HepG2 (cell line): Measurements from ENCODE around the gene PSMD2. TPM values are rescaled to one million over a fixed set of nuclear protein-coding genes. Genes with fewer than 3 reads are reported as not detected.

Experiments
- ATAC-seq: fragments of 200-7000 bp; cut with Tn5 transposase; 3 replicates; pipeline ENCODE4 v1.9.1; 2020; ENCODE audit warnings: mild to moderate bottlenecking, moderate library complexity
- BruUV-seq: library from RNA; stranded (reverse); fragments of 400-500 nt; replicated peaks from 2 replicates; lab custom pipeline; 2021; lab: Mats Ljungman, UMichigan
- CTCF ChIA-PET: fragments of 300-600 bp; formaldehyde crosslinking; extraction: SDS; loops from one replicate; lab custom pipeline; 2021; ENCODE audit warnings: low total read pairs, inconsistent platforms, low intra/inter-chr PET ratio; lab: Yijun Ruan, JAX
- POLR2A ChIA-PET: fragments of 350-600 bp; sonication (Branson Sonifier 250); formaldehyde crosslinking; loops from one replicate; lab custom pipeline; 2020; ENCODE audit warnings: antibody characterized with exemption, inconsistent platforms; lab: Yijun Ruan, JAX
- DNase-seq: peaks from one replicate; pipeline ENCODE4 v3.0.0-alpha.2; 2015; ENCODE audit warnings: low spot score
- FAIRE-seq: peaks from 3 replicates; lab custom pipeline; 2011; peaks lifted over from hg19 to GRCh38; lab: Jason Lieb, UNC
- H2AFZ ChIP-seq: one replicate; pipeline ENCODE4 v1.6.1; 2011; ENCODE audit warnings: low read length, inconsistent platforms
- H3K27ac ChIP-seq: fragments of 300-600 bp; 3 replicates; pipeline ENCODE4 v1.8.0; 2011; ENCODE audit warnings: mixed run types, mild to moderate bottlenecking, mixed read lengths, low read length, inconsistent platforms; ENCODE audit not compliant: insufficient read depth; ENCODE audit errors: extremely low read length
- H3K27me3 ChIP-seq, 2 experiments: fragments of 200-600 bp in 1 of 2; 2 replicates in 1 of 2; 3 replicates in 1 of 2; pipeline versions ENCODE4 v1.6.0 to v1.8.0; 2011; ENCODE audit warnings: low read length in 2 of 2, mild to moderate bottlenecking in 2 of 2, moderate library complexity in 2 of 2, inconsistent platforms in 1 of 2; ENCODE audit not compliant: insufficient read depth in 2 of 2, control insufficient read depth in 1 of 2
- H3K36me3 ChIP-seq, 2 experiments: fragments of 200-600 bp in 1 of 2; replicated peaks in 1 of 2; 2 replicates in 1 of 2; 3 replicates in 1 of 2; pipeline versions ENCODE4 v1.5.1 to v1.8.0; 2011; ENCODE audit warnings: low read length in 2 of 2, inconsistent platforms in 1 of 2; ENCODE audit not compliant: insufficient read depth in 2 of 2, control insufficient read depth in 1 of 2
- H3K4me1 ChIP-seq: 2 replicates; pipeline ENCODE4 v1.5.1; 2012; ENCODE audit warnings: low read length, inconsistent platforms; ENCODE audit not compliant: insufficient read depth
- H3K4me2 ChIP-seq: 2 replicates; pipeline ENCODE4 v1.6.0; 2011; ENCODE audit warnings: low read depth, low read length, inconsistent platforms
- H3K4me3 ChIP-seq, 3 experiments: fragments of 200-600 bp in 1 of 3; sonication (generic), shearing (Covaris generic) in 1 of 3; replicated peaks in 1 of 3; 2 replicates each; pipeline ENCODE4 v1.5.1; 2011 to 2016; ENCODE audit warnings: low read length in 3 of 3, inconsistent platforms in 2 of 3, low read depth in 2 of 3, mild to moderate bottlenecking in 2 of 3, control low read depth in 1 of 3, mixed read lengths in 1 of 3; ENCODE audit not compliant: insufficient read depth in 1 of 3
- H3K79me2 ChIP-seq: one replicate; pipeline ENCODE4 v1.6.1; 2011; ENCODE audit warnings: low read length, inconsistent platforms; ENCODE audit not compliant: insufficient read depth
- H3K9ac ChIP-seq: 2 replicates; pipeline ENCODE4 v1.6.0; 2011; ENCODE audit warnings: mild to moderate bottlenecking, low read depth, low read length, inconsistent platforms; ENCODE audit not compliant: insufficient read depth
- H3K9me3 ChIP-seq: 2 replicates; pipeline ENCODE4 v1.5.1; 2012; ENCODE audit warnings: mild to moderate bottlenecking, low read length
- H4K20me1 ChIP-seq: 2 replicates; pipeline ENCODE4 v1.6.0; 2011; ENCODE audit warnings: inconsistent platforms, mild to moderate bottlenecking, low read length, moderate library complexity; ENCODE audit not compliant: insufficient read depth
- ARHGAP35 ChIP-seq: sonication (generic); formaldehyde crosslinking; IDR thresholded peaks from 2 replicates; pipeline ENCODE4 v1.9.0; 2022; ENCODE audit warnings: mild to moderate bottlenecking, inconsistent platforms, moderate library complexity, missing genetic modification reagents, borderline replicate concordance
- ARID5B ChIP-seq: IDR thresholded peaks from 2 replicates; pipeline ENCODE4 v1.4.0; 2020; ENCODE audit warnings: mild to moderate bottlenecking, missing genetic modification reagents
- CBFB ChIP-seq: sonication (generic); formaldehyde crosslinking; IDR thresholded peaks from 2 replicates; pipeline ENCODE4 v1.4.0; 2020; ENCODE audit warnings: missing genetic modification reagents
- DNMT1 ChIP-seq: sonication (generic); formaldehyde crosslinking; IDR thresholded peaks from 2 replicates; pipeline ENCODE4 v1.5.1; 2020; ENCODE audit warnings: mild to moderate bottlenecking, missing genetic modification reagents
- FOXO1 ChIP-seq: sonication (generic); formaldehyde crosslinking; IDR thresholded peaks from 2 replicates; pipeline ENCODE4 v1.4.0; 2020; ENCODE audit warnings: missing genetic modification reagents
- HMG20A ChIP-seq: IDR thresholded peaks from 2 replicates; pipeline ENCODE4 v1.6.1; 2016; ENCODE audit warnings: borderline replicate concordance
- KMT2A ChIP-seq: sonication (generic); formaldehyde crosslinking; IDR thresholded peaks from 2 replicates; pipeline ENCODE4 v1.4.0; 2020; ENCODE audit warnings: missing genetic modification reagents
- MAF1 ChIP-seq: sonication (generic); formaldehyde crosslinking; IDR thresholded peaks from 2 replicates; pipeline ENCODE4 v1.5.0; 2020; ENCODE audit warnings: missing genetic modification reagents, borderline replicate concordance
- MXI1 ChIP-seq: IDR thresholded peaks from 3 replicates; pipeline ENCODE4 v1.6.1; 2012; ENCODE audit warnings: low read depth, low read length, inconsistent platforms, borderline replicate concordance
- NFYC ChIP-seq: IDR thresholded peaks from 2 replicates; pipeline ENCODE4 v1.6.1; 2016; ENCODE audit warnings: missing genetic modification reagents, missing compliant biosample characterization
- RFXAP ChIP-seq: sonication (generic); formaldehyde crosslinking; IDR thresholded peaks from 2 replicates; pipeline ENCODE4 v1.4.0; 2020; ENCODE audit warnings: missing genetic modification reagents, borderline replicate concordance
- TBP ChIP-seq: sonication (generic); formaldehyde crosslinking; IDR thresholded peaks from 2 replicates; pipeline ENCODE4 v1.5.0; 2020; ENCODE audit warnings: missing genetic modification reagents
- ZC3H13 ChIP-seq: sonication (generic); formaldehyde crosslinking; IDR thresholded peaks from 2 replicates; pipeline ENCODE4 v1.8.1; 2023; ENCODE audit warnings: mild to moderate bottlenecking, missing genetic modification reagents, moderate library complexity
- ZNF350 ChIP-seq: sonication (generic); formaldehyde crosslinking; IDR thresholded peaks from 2 replicates; pipeline ENCODE4 v1.4.0; 2020; ENCODE audit warnings: mild to moderate bottlenecking, low read depth, missing genetic modification reagents, borderline replicate concordance
- ZNF607 ChIP-seq: sonication (generic); formaldehyde crosslinking; IDR thresholded peaks from 2 replicates; pipeline ENCODE4 v1.5.1; 2020; ENCODE audit warnings: missing genetic modification reagents, mild to moderate bottlenecking, borderline replicate concordance
- WGBS: methylation state at CpG from one replicate; pipeline ENCODE4 v1.1.6; 2017; ENCODE audit warnings: low lambda C conversion rate; 5-methylcytosine and 5-hydroxymethylcytosine counted together
- in situ Hi-C: cut with HindIII; loops from 2 replicates; pipeline ENCODE4 v1.10.0; 2017; ENCODE audit warnings: low pct_unique_long_range_greater_than_20kb; ENCODE audit not compliant: extremely low pct_ligation_motif_present
- intact Hi-C: fragments of 100-400 bp; cut with micrococcal nuclease; formaldehyde crosslinking; loops from one replicate; pipeline ENCODE4 v1.10.0; 2022; ENCODE audit not compliant: unreplicated experiment
- polyA plus RNA-seq, 8 experiments: library from polyadenylated mRNA; depleted of rRNA in 3 of 8; stranded (reverse) in 7 of 8; unstranded in 1 of 8; fragments of >200 nt; fragmentation: Illumina TruSeq in 4 of 8; extraction: Trizol in 4 of 8; gene quantifications; 2 replicates each; pipeline versions ENCODE4 v1.2.1 to v1.2.3, GENCODE V29; 2011 to 2016; ENCODE audit warnings: low read depth in 4 of 8, missing spikeins in 1 of 8, mixed read lengths in 1 of 8; ENCODE audit not compliant: insufficient read depth in 1 of 8
- total RNA-seq, 5 experiments: library from RNA; depleted of rRNA; stranded (reverse); fragments of >200 nt; fragmentation: Illumina TruSeq; extraction: Trizol; gene quantifications; 2 replicates each; pipeline ENCODE4 v1.2.3, GENCODE V29; 2016; ENCODE audit warnings: low read depth in 1 of 5
- TF ChIP-seq, protein P1 (sequence below): sonication (generic); formaldehyde crosslinking; IDR thresholded peaks from 2 replicates; pipeline ENCODE4 v1.4.0; 2020; ENCODE audit warnings: missing genetic modification reagents, borderline replicate concordance

PSMD2 gene
- total and polyA plus RNA-seq, 2 of the 13 experiments (the other 11 are each of a cell fraction or from before 2014, with no cell fraction given), result 125 to 200 TPM

DNA sequence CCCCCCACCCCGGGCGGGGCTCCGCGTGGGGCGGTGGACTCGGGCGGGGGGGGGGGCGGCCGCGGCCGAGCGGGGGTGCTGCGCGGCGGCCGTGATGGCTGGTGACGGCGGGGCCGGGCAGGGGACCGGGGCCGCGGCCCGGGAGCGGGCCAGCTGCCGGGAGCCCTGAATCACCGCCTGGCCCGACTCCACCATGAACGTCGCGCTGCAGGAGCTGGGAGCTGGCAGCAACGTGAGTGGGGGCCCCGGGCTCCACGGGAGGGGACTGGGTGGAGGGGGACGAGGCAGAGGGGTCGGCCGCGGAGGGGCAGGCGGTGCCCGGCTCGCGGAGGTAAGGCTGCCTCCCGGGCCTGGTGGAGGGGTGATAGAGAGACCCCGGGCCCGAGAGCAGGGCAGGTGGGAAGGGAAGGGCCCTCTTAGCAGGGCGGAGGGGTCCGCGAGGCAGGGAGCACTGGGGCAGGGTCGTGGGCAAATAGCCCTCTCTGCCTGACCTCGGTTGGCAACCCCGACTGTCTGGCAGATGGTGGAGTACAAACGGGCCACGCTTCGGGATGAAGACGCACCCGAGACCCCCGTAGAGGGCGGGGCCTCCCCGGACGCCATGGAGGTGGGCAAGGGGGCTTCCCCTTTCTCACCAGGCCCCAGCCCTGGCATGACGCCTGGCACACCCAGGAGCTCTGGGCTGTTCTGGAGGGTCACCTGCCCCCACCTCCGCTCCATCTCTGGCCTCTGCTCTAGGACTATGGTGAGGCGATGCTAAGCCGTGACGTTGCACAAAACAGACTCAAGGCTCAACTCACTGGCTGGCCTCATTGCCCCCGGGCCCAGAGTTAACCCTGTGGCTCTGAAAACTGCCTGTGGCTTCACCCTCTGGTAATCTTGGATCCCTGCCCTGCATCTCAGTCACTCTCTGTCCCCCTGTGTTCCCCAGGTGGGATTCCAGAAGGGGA lies 22.8 kb upstream of the PSMD2 start, which contains the start of gene ECE2:
TSS of gene ECE2 (plus strand) at position 62 of the 950 bp plus-strand sequence. CDS start at position 194, 132 bp downstream.
- Histone ChIP-seq H3K9me3 (no peaks in the 10 kb centered on the region), H3K4me2 (no peak within 1 kb of the TSS), H3K36me3 (no peaks in the 10 kb centered on the region), H3K27ac (no peak within 1 kb of the TSS), H3K4me3 (no peak within 1 kb of the TSS), H3K4me1 (no peaks in the 10 kb centered on the region), H3K9ac (no peak within 1 kb of the TSS), H4K20me1 (no peaks in the 10 kb centered on the region), H2AFZ (no peak within 1 kb of the TSS), H3K79me2 (no peaks in the 10 kb centered on the region), H3K27me3 (peaks cover 9 to 50% of the 10 kb centered on the region in 2 experiments; a peak in 4 of 5 replicates)
- whole genome bisulfite sequencing, result 31% methylated on average over 30 of the region's 65 CpGs
- CTCF ChIA-PET, result no interaction called here
- DNase-seq (no peak), FAIRE-seq (no peak), ATAC-seq (peak; percentile 31; the same call in 2 of the 3 replicates)
- POLR2A ChIA-PET, result no interaction called here
- intact Hi-C loops, result no loop called here
- in situ Hi-C loops, result no loop called here
- BruUV-seq, result no TSS peak
- TF ChIP-seq, protein P1, sequence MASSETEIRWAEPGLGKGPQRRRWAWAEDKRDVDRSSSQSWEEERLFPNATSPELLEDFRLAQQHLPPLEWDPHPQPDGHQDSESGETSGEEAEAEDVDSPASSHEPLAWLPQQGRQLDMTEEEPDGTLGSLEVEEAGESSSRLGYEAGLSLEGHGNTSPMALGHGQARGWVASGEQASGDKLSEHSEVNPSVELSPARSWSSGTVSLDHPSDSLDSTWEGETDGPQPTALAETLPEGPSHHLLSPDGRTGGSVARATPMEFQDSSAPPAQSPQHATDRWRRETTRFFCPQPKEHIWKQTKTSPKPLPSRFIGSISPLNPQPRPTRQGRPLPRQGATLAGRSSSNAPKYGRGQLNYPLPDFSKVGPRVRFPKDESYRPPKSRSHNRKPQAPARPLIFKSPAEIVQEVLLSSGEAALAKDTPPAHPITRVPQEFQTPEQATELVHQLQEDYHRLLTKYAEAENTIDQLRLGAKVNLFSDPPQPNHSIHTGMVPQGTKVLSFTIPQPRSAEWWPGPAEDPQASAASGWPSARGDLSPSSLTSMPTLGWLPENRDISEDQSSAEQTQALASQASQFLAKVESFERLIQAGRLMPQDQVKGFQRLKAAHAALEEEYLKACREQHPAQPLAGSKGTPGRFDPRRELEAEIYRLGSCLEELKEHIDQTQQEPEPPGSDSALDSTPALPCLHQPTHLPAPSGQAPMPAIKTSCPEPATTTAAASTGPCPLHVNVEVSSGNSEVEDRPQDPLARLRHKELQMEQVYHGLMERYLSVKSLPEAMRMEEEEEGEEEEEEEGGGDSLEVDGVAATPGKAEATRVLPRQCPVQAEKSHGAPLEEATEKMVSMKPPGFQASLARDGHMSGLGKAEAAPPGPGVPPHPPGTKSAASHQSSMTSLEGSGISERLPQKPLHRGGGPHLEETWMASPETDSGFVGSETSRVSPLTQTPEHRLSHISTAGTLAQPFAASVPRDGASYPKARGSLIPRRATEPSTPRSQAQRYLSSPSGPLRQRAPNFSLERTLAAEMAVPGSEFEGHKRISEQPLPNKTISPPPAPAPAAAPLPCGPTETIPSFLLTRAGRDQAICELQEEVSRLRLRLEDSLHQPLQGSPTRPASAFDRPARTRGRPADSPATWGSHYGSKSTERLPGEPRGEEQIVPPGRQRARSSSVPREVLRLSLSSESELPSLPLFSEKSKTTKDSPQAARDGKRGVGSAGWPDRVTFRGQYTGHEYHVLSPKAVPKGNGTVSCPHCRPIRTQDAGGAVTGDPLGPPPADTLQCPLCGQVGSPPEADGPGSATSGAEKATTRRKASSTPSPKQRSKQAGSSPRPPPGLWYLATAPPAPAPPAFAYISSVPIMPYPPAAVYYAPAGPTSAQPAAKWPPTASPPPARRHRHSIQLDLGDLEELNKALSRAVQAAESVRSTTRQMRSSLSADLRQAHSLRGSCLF, result no peak
- no peak for TF ChIP-seq MXI1
- no peak for TF ChIP-seq HMG20A (CRISPR knock-in tag)
- no peak for TF ChIP-seq TBP (CRISPR knock-in tag)
- TF ChIP-seq ZNF607 (CRISPR knock-in tag), result no peak
- TF ChIP-seq NFYC (CRISPR knock-in tag), result no peak
- no peak for TF ChIP-seq CBFB (CRISPR knock-in tag)
- no peak for TF ChIP-seq FOXO1
- no peak for TF ChIP-seq ZNF350 (CRISPR knock-in tag)
- no peak for TF ChIP-seq ARHGAP35
- TF ChIP-seq ARID5B (CRISPR knock-in tag), result no peak
- TF ChIP-seq ZC3H13, result no peak
- TF ChIP-seq DNMT1 (CRISPR knock-in tag), result no peak
- no peak for TF ChIP-seq MAF1
- no peak for TF ChIP-seq RFXAP (CRISPR knock-in tag)
- TF ChIP-seq KMT2A (CRISPR knock-in tag), result no peak
